T1000 (cell line): ENCODE results near the gene LUZP2.

Experiments used
- DNase-seq: peaks from one replicate; lab custom pipeline; 2025; ENCODE audit warnings: mixed read lengths; lab: John Stamatoyannopoulos, UW

Gene LUZP2

DNA sequence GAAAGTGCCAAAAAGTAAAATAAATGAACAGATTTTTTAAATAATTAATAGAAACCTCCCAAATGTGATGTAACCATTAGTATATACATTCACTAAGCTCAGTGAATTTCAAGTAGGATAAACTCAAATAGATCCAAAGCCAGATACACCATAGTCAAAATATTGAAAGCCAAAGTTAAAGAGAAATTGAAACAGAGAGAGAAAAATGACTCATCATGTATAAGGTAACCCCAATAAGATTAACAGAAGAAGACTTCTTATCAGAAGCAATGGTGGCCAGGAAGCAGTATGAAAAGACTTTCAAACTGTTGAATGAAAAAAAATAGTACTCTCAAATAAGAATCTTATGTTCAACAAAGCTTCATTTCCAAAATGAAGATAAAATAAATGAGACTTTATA lies 70.5 kb downstream of the LUZP2 start:
- no peak for DNase-seq

DNA sequence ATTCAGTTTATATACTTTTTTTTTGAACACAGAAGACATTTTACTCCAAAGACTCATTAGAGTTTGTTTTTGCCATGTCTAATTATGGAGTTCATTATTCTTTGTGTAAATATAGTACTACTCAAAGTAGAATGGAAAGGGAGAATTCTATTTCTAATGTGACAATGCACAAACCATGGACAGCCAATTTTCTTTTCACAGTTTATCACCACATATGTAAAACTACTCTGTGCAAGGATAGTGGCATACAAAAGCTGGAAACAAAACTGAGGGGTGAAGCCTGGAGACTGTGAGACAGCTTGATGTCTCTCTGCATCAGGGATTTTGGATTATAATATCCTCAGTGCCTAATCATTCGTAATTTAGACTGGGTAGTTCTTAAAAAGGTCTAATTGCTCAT lies 75.5 kb downstream of the LUZP2 start:
- DNase-seq, result no peak

DNA sequence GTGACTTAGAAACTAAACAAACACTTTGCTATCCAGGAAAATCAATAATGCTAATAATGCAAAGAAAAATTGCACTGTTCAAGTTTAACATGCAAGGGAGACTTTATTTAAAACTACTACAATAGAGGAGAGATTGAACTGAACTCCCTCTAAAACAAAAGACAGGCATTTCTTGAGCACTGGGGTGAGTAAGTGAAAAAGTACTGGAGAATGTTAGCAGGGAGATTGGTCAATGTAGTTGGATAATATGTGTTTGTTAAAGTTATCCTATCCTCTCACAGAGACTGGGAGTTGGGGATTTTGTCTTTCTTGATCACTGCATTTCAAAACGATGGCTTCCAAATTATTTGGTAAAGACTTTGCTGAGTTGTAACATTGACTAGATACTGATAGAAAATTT lies 77.6 kb downstream of the LUZP2 start:
- no peak for DNase-seq

GRCh38 chr11:24575392-24575791 lies 78.5 kb downstream of the LUZP2 start:
- no peak for DNase-seq

GRCh38 chr11:24585192-24585591 lies 88.3 kb downstream of the LUZP2 start:
- no peak for DNase-seq

DNA sequence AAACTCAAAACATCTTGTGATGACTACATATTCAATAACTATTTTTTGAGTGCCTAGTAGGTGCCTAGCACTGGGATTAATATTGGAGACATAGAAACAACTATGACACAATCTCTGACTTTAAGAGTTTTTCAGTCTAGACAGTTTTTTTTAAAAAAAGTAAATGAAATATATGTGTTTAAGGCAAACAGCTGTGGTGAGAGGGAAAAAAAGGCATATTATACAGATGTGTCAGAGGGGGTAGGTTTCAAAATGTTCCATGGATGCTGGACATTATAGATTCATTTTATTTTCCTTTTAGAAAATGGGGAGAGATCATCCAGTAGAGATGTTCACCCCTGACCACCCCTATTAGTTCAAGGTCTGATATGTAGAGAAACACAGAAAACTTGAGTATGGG lies 90.8 kb downstream of the LUZP2 start:
- no peak for DNase-seq

- no peak for DNase-seq
Measured at GRCh38 chr11:24588081-24588480, 91.2 kb downstream of the LUZP2 start.

- DNase-seq, result no peak
Measured at GRCh38 chr11:24589064-24589463, 92.2 kb downstream of the LUZP2 start.

DNA sequence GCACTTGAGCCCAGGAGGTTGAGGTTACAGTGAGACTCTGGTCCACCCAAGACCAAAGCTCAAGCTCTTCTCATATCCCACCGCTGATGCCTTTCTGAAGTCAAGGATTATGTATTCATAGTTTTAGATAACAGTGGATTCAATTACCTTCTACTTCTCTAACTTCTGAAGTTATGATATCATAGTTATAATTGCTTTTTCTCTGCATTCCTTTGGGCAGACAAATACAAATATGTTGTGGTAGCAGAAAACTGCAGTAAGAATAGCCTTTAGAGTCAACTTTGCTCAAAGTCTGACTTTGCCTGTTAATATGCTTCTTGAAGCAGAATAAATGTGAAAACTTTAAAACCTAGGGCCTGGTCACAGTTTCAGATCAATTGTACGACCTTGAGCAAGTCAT lies 94.4 kb downstream of the LUZP2 start:
- no peak for DNase-seq

GRCh38 chr11:24592360-24592759 lies 95.5 kb downstream of the LUZP2 start:
- no peak for DNase-seq

- no peak for DNase-seq
Measured at GRCh38 chr11:24593332-24593731, 96.5 kb downstream of the LUZP2 start.

DNA sequence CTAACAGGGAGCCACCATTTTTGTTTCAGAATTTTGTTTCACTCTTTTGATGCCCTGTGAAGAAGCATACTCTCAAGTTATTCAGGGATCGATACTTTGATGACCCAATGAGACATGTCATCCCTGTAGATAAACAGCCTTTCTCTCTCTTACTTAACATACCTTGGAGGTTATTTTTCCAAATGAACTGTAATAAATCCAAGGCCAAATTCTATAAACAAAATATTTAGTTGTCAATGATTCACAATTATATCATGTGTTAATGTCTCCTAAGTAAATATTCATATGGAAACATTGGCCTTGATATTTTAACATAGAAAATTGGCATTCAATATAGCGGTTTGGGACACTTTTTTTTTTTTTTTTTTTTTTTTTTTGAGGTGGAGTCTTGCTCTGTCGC lies 97.5 kb downstream of the LUZP2 start:
- no peak for DNase-seq

DNA sequence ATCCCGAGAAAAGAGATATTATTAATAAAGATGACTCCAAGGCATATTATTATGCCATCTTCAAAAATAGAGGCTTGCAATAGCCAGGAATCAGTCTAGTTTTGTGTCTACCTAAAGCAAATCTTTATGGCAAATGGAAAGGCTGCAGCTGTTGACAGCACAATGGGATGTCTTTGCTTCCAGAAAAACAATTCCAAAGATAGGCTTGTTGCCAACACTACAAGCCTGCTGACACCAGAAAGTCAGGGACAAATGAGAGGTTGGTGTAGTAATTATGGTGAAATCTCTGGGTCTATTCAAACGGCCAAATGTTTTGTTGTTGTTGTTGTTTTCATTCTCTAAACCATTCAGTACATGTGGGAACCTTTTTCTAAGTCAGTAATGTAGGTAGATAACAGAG lies 101.8 kb downstream of the LUZP2 start:
- no peak for DNase-seq

DNA sequence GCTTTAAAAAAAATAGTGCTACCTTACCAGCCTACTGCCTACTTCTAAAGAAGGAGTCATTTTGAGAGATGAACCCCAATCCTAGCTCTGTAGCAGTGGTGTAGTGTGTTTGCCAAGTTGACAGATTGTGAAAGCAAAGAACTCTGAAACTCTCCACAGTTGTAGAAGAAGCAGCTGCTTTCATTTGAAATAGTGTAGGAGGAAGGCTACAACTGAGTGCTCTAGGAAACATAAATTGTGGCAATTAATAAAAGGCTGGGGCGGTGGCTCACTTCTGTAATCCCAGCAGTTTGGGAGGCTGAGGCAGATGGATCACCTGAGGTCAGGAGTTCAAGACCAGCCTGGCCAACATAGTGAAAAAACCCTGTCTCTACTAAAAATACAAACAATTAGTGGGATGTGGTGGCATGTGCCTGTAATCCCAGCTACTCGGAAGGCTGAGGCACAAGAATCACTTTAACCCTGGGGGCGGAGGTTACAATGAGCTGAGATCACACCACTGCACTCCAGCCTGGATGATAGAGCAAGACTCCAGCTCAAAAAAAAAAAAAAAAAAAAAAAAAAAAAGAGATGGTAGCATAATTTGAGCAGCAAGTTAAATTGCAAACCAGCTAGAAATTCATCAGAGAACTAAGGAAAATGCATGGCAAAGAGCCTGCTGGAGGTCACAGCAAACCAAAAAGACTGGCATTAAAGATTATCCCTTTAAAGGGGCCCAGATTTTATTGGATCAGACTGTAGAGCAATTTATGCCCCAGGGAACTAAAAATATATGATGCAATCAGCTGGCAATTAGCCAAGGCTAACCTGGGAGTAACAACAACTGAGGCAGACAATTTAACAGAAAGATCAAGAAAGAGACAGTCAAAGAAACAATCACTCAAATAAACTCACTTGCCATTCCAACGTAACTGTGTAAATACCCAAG lies 112.6 kb downstream of the LUZP2 start:
- no peak for DNase-seq

DNA sequence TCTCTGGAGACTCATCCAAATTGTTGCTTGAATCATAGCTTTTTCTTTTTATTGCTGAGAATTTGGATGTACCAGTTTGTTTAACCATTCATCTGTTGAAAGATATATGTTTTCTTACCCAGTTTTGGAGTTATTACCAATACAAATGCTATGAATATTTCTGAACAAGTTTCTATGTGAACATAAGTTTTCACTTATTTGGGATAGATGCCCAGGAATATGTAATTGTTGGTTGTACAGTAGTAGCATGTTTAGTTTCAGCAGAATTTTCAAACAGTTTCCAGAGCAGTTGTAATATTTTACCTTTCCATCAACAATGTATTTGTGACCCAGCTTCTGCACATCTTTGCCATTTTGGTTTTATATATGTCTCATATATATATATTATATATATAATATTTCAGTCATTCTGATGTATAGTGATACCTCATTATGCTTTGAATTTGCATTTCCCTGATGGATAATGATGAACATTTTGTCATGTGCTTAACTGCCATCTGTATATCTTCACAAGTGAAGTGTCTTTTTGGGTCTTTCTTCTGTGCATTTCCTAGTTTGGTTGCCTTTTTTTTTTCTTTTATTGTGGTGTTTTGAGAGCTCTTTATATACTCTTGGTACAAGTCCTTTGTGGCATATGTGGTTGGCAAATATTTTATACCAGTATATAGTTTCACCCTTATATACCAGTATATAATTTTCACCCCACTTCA lies 118.8 kb downstream of the LUZP2 start:
- DNase-seq, result no peak

DNA sequence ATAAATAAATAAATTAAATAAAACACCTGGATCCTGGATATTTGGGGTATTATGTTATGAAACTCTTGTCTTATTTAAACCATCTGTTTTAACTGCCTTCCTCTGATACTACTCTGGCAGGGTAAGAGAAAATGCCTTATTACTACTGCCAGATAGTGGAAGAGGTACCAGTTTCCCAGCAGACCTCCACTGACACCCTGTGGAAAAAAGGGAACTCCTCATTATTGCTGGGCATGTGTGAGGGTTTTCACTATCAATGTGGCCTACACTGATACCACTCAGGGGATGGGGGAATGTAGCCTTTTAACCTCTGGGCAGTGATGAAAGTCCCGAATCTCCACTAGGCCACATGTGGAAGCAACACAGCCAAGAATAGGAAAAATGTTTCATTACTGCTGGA lies 121.0 kb downstream of the LUZP2 start:
- DNase-seq, result no peak

DNA sequence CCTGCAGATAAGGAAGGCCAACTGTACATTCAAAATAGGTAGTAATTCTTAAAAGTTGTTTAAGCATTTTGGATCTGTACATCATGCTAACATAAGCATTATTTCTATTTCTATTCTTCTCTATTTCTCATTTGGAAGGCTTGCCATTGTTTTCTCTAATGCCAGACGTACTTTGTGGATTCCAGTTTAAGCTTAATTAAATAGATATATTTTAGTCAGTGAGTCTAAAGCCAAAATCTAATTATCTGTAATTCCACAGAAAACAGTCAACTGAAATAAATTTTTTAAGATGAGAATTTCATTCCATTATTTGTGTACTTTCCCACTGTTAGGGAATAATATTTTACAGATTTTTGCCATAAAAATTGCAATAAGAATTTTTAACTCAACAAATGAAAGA lies 123.0 kb downstream of the LUZP2 start:
- no peak for DNase-seq

GRCh38 chr11:24622262-24622661 lies 125.4 kb downstream of the LUZP2 start:
- DNase-seq, result no peak

DNA sequence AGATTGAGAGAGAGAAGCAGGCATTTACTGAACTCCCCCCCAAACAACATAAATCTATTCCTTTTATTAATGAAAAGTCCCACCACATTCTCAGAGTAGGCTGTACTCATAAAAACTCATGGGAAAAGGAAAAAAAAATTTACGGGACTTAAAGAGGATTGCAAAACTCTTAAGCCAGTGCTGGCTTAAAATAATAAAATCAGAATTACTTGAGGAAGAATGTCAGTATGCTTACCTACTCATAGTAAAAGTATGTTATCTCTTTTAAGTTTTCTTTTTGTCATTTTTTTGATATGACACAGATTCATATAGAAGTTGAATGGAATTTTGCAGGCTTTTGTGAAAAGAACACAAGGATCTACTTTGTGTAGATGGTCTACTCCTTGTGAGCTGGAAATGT lies 126.3 kb downstream of the LUZP2 start:
- DNase-seq, result no peak

GRCh38 chr11:24624432-24624831 lies 127.6 kb downstream of the LUZP2 start:
- DNase-seq, result no peak

GRCh38 chr11:24625975-24626374 lies 129.1 kb downstream of the LUZP2 start:
- DNase-seq, result no peak

GRCh38 chr11:24628224-24628776 lies 131.4 kb downstream of the LUZP2 start:
- DNase-seq, result no peak

DNA sequence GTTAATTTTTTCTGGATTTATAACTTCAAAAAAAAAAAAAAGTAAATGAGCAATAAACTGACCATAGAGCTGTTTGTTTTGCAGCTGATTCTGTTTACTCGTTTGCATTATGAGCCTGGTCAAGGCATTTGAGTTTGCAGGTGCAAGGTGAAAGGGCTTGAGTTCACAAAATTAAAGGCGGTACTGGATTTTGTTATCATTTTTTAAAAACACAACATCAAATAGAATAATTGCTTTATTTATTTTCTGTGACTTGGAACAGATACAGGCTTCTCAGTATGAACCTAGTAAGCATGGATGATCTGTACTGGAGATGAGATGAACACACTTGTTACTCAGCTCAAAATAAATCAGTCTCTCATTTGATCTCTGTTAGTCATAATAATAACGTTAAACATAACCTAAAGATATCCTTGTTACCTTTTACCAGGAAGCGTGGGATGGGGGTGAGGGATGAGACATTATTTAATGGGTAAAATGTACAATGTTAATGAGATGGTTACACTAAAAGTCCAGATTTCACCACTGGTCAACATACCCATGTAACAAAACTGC lies 137.8 kb downstream of the LUZP2 start:
- no peak for DNase-seq
